ENCODE measurements around the gene TRMT10C. TPM values are rescaled to one million over a fixed set of nuclear protein-coding genes. Genes with fewer than 3 reads are reported as not detected.
A peak's percentile ranks its signal among the peaks of the same experiment; 100 is the strongest.

Gene TRMT10C
- total RNA-seq (ENCODE audit: low replicate concordance): 28.5 and 31.9 TPM in 2 replicates
- long read RNA-seq, transcript TRMT10C-201 (2 exons, 1,819 nt): major isoform, 73 of 77 reads
- long read RNA-seq, partial matches to known transcripts: 0 of 77 reads
- long read RNA-seq, other reads (novel, unspliced or antisense): 4 of 77 reads

- Mint-ChIP-seq H3K4me1 (ENCODE audit: unreplicated experiment) (peaks cover 14% of the 10 kb centered on the region), H3K36me3 (peaks cover 23% of the 10 kb centered on the region), H3K27me3 (peaks cover 6% of the 10 kb centered on the region), H3K4me3 (peak within 1 kb of the TSS; percentile 99), H3K27ac (peak within 1 kb of the TSS; percentile 98), H3K9me3 (no peaks in the 10 kb centered on the region)
- TF ChIP-seq CTCF (conservative IDR thresholded peaks at IDR 0.05): no peak
- DNase-seq (ENCODE audit: extremely low spot score, unreplicated experiment): peak; percentile 88
Measured at GRCh38 chr3:101561630-101562328, at the start of gene TRMT10C. Gene TRMT10C (plus strand): TSS chr3:101561868. CDS start chr3:101564782, 2,914 bp downstream.

GRCh38 chr3:101512396-101512645, 49.3 kb upstream of the TRMT10C start:
- Mint-ChIP-seq H3K4me1 (ENCODE audit: unreplicated experiment) (peaks cover 8% of the 10 kb centered on the region), H3K27ac (peak overlapping the region; percentile 99), H3K27me3 (peaks cover 11% of the 10 kb centered on the region), H3K9me3 (no peaks in the 10 kb centered on the region), H3K4me3 (peak overlapping the region; percentile 100), H3K36me3 (peaks cover 15% of the 10 kb centered on the region)
- no peak for TF ChIP-seq CTCF (conservative IDR thresholded peaks at IDR 0.05)
- no peak for DNase-seq (ENCODE audit: extremely low spot score, unreplicated experiment)

GRCh38 chr3:101512646-101513418, 48.8 kb upstream of the TRMT10C start, which contains the start of gene SENP7:
Gene SENP7 (minus strand): TSS chr3:101513212. CDS start chr3:101513130, 82 bp downstream.
- no peak for TF ChIP-seq CTCF (conservative IDR thresholded peaks at IDR 0.05)
- Mint-ChIP-seq H3K36me3 (peaks cover 14% of the 10 kb centered on the region), H3K4me1 (ENCODE audit: unreplicated experiment) (peaks cover 8% of the 10 kb centered on the region), H3K27ac (peak within 1 kb of the TSS; percentile 99), H3K27me3 (peaks cover 13% of the 10 kb centered on the region), H3K4me3 (peak within 1 kb of the TSS; percentile 100), H3K9me3 (no peaks in the 10 kb centered on the region)
- peak; percentile 79 for DNase-seq (ENCODE audit: extremely low spot score, unreplicated experiment)

GRCh38 chr3:101513419-101513986, 48.2 kb upstream of the TRMT10C start:
- peaks cover 20% of the 10 kb centered on the region for H3K27me3 Mint-ChIP-seq
- H3K4me3 Mint-ChIP-seq: peak overlapping the region; percentile 100
- no peaks in the 10 kb centered on the region for H3K9me3 Mint-ChIP-seq
- TF ChIP-seq CTCF (conservative IDR thresholded peaks at IDR 0.05): no peak
- peak overlapping the region; percentile 99 for H3K27ac Mint-ChIP-seq
- H3K4me1 Mint-ChIP-seq (ENCODE audit: unreplicated experiment): peaks cover 8% of the 10 kb centered on the region
- H3K36me3 Mint-ChIP-seq: peaks cover 10% of the 10 kb centered on the region
- DNase-seq (ENCODE audit: extremely low spot score, unreplicated experiment): no peak

GRCh38 chr3:101518421-101518871, 43.2 kb upstream of the TRMT10C start:
- H3K9me3 Mint-ChIP-seq: no peaks in the 10 kb centered on the region

More at GRCh38 chr3:101518421-101518871, 43.2 kb upstream of the TRMT10C start:
- TF ChIP-seq CTCF (conservative IDR thresholded peaks at IDR 0.05): no peak
- no peaks in the 10 kb centered on the region for H3K4me1 Mint-ChIP-seq (ENCODE audit: unreplicated experiment)
- H3K36me3 Mint-ChIP-seq: no peaks in the 10 kb centered on the region
- DNase-seq (ENCODE audit: extremely low spot score, unreplicated experiment): no peak
- H3K27ac Mint-ChIP-seq: no peak overlapping the region
- no peak overlapping the region for H3K4me3 Mint-ChIP-seq
- peaks cover 25% of the 10 kb centered on the region for H3K27me3 Mint-ChIP-seq
